GM18517 (cell line): ENCODE results near the gene TBRG4.
"Not testable (repeated sequence)": the region's sequence is repeated elsewhere in the genome, so short reads cannot be mapped to it uniquely, and the experiment has no call there.

Experiments used
- ATAC-seq: cut with Tn5 transposase; IDR thresholded peaks from one replicate; pipeline ENCODE4 v1.9.1; 2021; ENCODE audit warnings: mild to moderate bottlenecking, moderate library complexity; ENCODE audit not compliant: unreplicated experiment

TBRG4 gene

GRCh38 chr7:45118292-45118691 lies 6.8 kb upstream of the TBRG4 start:
- ATAC-seq: no peak

- ATAC-seq: no peak
These were observed 6.1 kb upstream of the TBRG4 start for GRCh38 chr7:45117582-45117981.

GRCh38 chr7:45116048-45116447 lies 4.6 kb upstream of the TBRG4 start:
- ATAC-seq: no peak

GRCh38 chr7:45114926-45115325 lies 3.4 kb upstream of the TBRG4 start:
- no peak for ATAC-seq

GRCh38 chr7:45114257-45114656 lies 2.8 kb upstream of the TBRG4 start:
- ATAC-seq: not testable (repeated sequence)

- ATAC-seq: no peak
These were observed 1.2 kb upstream of the TBRG4 start for GRCh38 chr7:45112648-45113047.

- no peak for ATAC-seq
These were observed 2.6 kb downstream of the TBRG4 start for GRCh38 chr7:45108863-45109262.

GRCh38 chr7:45107356-45107755 lies 4.1 kb downstream of the TBRG4 start:
- no peak for ATAC-seq

- ATAC-seq: no peak
These were observed 4.7 kb downstream of the TBRG4 start for GRCh38 chr7:45106820-45107219.

- no peak for ATAC-seq
These were observed 5.8 kb downstream of the TBRG4 start for GRCh38 chr7:45105588-45106188.

GRCh38 chr7:45104844-45105587 lies 6.5 kb downstream of the TBRG4 start:
- no peak for ATAC-seq

- ATAC-seq: no peak
These were observed 7.3 kb downstream of the TBRG4 start for GRCh38 chr7:45103958-45104843.

- ATAC-seq: no peak
These were observed 8.4 kb downstream of the TBRG4 start for GRCh38 chr7:45102785-45103712.

- no peak for ATAC-seq
These were observed 9.7 kb downstream of the TBRG4 start for GRCh38 chr7:45101748-45102147.

GRCh38 chr7:45100761-45101480 lies 10.6 kb downstream of the TBRG4 start:
- no peak for ATAC-seq

- no peak for ATAC-seq
These were observed 11.4 kb downstream of the TBRG4 start for GRCh38 chr7:45099891-45100760.

GRCh38 chr7:45098983-45099839 lies 12.3 kb downstream of the TBRG4 start:
- ATAC-seq: no peak

- ATAC-seq: no peak
These were observed 18.6 kb downstream of the TBRG4 start for GRCh38 chr7:45092931-45093235.
